T-helper 2 cell treated with Interferon-gamma antibody and Interleukin-4, amounts not matched to agents 100 ng/mL and 5 ng/mL, for 36 hours (primary cell): ENCODE results near the gene MAEA. TPM values are rescaled to one million over a fixed set of nuclear protein-coding genes. Genes with fewer than 3 reads are reported as not detected.
"Not testable (repeated sequence)": the region's sequence is repeated elsewhere in the genome, so short reads cannot be mapped to it uniquely, and the experiment has no call there.

Source experiments
- intact Hi-C: fragments of 100-400 bp; cut with micrococcal nuclease; formaldehyde crosslinking; loops from one replicate; pipeline ENCODE4 v1.15.1; 2023
- total RNA-seq: library from RNA; stranded (reverse); gene quantifications from 2 replicates; pipeline ENCODE4 v1.2.3, GENCODE V29; 2022

MAEA gene
- total RNA-seq, 1 donor from 2014 or later = 62.9 TPM

DNA sequence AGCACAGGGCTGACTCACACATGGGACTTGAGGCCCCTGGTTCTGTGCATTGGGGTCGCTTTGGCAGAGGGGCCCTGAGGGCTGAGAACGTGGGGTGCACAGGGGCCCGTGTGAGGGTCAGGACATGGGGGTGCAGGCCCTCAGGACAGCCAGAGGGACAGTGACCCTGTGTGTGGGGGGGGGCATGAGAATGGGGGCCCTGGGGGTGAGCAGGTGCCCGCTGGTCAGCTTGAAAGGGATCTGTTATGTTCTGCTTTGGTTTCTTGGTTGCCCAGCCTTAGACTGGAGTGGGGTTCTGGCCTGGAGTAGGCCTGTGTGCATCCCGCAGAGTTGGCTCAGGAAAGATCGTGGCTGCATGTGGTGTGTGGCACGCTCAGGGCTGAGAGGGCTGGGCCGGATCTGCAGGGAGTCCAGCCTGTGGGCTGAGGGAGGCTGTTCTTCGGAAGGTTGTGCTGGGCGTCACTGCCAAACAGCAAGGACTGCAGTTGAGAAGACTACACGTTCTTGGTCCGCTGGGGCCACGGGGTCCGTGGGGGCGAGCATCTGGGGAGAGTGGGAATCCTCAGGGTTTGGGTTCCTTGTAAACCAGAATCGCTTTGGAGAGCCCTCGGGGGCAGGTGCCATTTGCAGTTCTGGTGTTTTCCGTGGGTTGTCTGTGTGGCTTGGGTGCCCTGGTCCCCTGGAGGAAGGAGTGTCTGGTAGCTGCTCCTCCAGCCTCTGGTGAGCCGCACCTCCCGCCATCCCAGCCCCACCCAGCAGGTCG, 42.1 kb downstream of the MAEA start:
- intact Hi-C loops = loop anchor here (2.0 to 5.0 kb wide), 2 partner anchors 15 to 84 kb away; partner anchors contain the start of genes CTBP1 and UVSSA

DNA sequence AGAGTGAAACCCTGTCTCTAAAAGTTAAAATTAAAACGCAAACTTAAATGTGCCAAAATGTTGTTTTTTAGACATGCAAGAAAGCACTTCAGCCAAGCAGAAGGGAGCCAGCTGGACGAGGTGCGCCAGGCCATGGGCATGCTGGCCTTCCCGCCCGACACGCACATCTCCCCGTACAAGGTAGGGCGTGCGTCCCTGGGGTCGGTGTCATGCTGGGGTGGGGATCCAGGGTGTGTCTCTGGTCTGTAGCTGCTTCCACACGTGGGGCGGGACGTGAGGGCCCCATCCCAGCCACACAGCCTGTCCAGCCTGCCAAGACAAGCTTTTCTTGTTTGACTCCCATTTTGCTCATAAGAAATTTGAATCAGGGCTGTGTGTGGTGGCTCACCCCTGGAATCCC, 43.0 kb downstream of the MAEA start:
- intact Hi-C loops = loop anchor here (5.0 kb wide), 1 partner anchor 85 kb away; the partner anchor contains the start of gene CTBP1

DNA sequence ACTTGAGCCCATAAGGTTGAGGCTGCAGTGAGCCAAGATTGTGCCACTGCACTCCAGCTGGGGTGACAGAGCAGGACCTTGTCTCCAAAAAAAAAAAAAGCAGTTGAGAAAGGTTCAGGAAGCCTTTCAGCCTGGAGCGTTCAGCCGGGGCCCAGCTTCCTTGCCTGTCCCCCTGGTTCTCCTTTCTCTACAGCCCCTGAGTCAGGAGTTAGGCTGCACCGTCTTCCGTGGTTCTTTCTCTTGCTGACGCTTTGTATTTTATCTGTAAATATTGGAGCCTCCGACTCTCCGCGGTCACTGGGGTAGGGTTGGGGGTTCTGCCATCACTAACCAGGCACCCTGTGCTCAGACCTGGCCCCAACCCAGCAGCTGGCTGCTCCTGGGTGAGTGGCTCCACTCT, 43.6 kb downstream of the MAEA start:
- intact Hi-C loops = loop anchor here (5.0 kb wide), 1 partner anchor 86 kb away; the partner anchor contains the start of gene CTBP1

DNA sequence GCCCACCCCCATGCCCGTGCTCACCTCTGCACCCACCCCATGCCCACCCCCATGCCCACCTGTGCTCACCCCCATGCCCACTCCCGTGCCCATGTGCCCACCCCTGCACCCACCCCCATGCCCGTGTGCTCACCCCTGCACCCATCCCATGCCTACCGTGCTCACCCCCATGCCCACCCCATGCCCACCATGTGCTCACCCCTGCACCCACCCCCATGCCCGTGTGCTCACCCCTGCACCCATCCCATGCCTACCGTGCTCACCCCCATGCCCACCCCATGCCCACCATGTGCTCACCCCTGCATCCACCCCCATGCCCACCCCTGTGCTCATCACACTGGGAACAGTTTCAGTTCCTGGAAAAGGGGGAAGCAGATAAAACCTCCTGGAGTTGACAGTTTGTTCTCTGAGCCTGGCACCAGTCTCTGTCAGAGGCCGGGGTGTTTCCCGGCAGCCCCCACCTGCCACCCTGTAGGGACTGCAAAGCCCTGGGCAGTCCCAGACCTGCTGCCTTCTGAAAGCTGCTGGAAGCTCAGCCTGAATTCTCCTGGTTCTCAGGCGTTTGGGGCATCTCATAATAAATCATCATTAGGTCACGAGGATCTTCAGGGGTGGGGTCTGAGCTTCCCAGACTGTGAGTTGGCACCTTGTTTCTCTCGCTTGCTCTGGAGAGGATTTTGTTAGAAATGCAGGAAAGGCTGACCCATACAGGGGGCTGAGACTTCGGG, 44.3 kb downstream of the MAEA start:
- intact Hi-C loops = loop anchor here (5.0 kb wide), 1 partner anchor 87 kb away; the partner anchor contains the start of gene CTBP1

DNA sequence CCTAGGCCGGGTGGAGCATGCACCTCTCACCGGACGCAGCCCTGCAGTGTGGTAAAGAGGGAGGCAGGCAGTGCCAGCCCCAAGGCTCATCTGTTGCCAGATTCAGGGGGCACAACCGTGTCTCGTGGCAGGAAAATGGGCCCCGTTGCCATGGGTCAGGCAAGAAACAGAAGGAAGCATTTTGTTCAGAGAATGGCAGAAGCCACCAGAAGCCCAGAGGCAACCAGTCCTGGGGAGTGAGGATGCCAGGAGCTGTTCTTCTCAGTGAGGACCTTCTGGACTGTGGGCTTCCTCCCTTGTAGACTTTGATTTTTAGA, 44.8 kb downstream of the MAEA start:
- intact Hi-C loops = loop anchor here (5.0 kb wide), 1 partner anchor 87 kb away; the partner anchor contains the start of gene CTBP1

DNA sequence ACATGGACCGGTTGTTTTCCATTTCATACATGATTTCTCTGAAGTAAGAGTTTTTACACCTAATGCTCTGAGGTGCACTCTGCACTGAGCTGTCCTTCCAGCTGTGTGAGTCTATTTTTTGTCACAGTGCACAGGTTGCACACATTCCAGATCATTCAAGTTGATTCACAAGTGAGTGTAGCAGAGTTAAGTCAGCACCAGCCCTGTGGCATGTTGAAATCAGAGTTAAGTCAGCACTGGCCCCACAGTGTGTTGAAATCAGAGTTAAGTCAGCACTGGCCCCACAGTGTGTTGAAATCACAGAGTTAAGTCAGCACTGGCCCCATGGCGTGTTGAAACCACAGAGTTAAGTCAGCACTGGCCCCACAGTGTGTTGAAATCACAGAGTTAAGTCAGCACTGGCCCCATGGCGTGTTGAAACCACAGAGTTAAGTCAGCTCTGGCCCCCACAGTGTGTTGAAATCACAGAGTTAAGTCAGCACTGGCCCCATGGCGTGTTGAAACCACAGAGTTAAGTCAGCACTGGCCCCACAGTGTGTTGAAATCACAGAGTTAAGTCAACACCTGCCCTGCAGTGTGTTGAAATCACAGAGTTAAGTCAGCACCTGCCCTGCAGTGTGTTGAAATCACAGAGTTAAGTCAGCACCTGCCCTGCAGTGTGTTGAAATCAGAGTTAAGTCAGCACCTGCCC, 45.6 kb downstream of the MAEA start:
- intact Hi-C loops = not testable (repeated sequence)

DNA sequence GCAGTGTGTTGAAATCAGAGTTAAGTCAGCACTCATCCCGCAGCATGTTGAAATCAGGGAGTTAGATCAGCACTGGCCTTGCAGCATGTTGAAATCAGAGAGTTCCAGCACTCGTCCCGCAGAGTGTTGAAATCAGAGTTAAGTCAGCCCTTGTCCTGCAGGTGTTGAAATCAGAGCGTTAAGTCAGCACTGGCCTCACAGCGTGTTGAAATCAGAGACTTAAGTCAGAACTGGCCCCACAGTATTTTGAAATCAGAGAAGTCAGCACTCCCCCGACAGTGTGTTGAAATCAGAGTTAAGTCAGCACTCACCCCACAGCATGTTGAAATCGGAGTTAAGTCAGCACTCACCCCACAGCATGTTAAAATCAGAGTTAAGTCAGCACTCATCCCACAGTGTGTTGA, 46.4 kb downstream of the MAEA start:
- intact Hi-C loops = no loop called here

DNA sequence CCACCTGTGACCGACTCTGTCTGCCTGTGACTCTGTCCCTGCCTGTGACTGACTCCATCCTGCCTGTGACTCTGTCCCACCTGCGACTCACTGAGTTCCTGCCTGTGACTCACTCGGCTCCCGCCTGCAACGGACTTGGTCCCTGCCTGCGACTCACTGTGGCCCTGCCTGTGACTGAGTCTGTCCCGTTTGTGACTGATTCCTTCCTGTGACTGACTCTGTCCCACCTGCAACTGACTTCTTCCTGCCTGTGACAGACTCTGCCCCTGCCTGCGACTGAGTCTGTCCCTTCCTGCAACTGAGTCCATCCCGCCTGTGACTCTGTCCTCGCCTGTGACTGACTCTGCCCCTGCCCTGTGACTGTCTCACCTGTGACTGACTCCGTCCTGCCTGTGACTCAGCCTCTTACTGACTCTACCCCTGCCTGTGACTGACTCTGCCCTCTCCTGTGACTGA, 47.7 kb downstream of the MAEA start:
- intact Hi-C loops = no loop called here

DNA sequence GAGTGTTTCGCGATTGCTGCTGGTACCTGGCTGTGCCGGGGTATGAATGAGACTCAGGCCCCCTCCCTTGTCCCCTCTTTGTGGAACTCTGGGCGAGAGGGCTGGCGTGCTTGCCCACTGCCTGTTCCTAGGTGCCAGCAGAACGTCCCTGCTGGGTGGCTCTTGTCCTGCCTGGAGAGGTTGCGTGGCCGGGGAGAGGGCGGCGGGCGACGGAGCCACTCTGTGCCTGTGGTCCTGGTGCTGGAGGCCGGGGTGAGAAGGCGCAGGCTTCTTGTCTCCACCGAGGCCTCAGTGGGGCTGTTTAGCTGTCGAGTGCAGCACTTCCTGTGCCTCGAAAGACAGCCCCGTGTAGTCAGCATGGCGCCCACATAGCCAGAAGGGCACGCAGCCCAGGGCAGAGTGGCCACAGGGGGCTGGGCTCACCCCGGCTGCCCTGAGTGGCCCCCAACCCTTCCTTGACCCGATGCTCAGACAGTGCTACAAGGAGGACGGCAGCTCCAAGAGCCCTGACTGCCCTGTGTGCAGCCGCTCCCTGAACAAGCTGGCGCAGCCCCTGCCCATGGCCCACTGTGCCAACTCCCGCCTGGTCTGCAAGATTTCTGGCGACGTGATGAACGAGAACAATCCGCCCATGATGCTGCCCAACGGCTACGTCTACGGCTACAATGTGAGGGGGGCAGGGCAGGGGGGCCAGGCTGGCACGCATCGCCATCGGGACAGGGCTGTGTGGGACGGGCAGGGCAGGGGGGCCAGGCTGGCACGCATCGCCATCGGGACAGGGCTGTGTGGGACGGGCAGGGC, 48.5 kb downstream of the MAEA start:
- intact Hi-C loops = no loop called here

DNA sequence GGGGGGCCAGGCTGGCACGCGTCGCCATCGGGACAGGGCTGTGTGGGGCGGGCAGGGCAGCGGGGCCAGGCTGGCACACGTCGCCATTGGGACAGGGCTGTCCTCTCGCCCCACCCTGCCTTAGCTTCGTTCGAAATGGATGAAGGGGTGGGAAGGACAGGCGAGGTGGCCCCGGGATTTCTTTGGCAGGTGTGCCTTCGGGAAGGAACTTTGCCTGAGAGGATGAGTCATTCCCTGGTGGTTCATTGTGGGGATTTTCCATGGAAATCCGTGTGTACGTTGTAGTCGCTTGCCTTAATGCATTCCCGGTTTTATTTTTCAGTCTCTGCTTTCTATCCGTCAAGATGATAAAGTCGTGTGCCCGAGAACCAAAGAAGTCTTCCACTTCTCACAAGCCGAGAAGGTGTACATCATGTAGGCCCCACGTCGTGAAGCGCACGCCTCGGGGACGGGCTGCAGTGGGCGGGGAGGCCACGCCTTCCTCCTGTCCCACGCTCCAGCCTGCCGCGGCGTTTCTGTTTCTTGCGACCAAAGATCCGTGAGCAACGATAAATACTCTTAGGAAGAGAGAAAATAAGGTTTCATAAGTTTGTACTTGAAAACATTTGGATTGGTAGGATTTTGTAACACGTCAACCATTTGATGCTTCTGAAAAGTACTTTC, 49.2 kb downstream of the MAEA start:
- intact Hi-C loops = no loop called here

DNA sequence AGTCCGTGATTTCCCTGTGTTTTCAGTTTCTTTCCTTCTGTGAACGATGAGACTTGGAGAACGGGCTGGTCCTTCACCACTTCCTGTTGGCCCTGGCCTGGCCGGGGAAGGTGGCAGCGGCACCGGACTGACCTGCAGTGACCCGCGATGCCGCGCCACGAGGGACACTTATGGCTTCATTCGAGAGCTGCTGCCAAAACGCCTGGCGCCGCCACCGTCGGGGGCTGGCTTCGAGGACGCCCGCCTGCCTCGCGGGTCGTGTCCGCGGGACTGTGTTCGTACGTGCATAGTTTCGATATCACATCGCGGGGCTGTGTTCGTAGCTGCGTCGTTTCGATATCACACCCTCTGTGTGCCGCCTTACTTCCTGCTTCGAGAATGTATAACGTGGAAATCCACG, 49.8 kb downstream of the MAEA start:
- intact Hi-C loops = no loop called here

DNA sequence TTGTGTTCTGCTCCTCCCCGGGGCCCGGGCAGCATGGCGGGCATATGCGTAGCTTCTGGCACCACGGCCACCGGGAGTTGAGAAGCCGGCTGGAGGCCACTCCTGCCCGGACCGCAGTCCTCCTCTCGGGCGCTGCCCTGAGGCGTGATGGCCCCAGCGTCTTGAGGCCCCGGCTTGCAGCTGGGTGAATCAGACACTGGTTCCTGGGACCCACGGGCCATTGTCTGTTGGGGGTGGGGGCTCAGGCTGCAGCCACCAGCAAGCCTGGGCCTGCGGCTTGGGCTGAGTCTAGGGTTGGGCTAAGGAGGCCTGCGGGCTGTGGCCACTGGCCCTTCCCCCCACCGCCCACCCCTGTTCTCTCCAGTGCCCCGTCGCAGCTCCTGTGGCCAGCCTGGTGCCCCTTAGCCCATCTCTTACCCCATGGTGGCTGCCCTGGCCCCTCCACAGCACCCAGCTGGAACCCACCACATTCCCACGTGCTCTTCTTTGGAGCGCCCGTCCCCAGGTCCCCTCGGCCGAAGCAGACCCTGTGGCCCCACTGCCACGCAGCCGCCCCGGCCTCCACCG, 50.6 kb downstream of the MAEA start:
- intact Hi-C loops = no loop called here

DNA sequence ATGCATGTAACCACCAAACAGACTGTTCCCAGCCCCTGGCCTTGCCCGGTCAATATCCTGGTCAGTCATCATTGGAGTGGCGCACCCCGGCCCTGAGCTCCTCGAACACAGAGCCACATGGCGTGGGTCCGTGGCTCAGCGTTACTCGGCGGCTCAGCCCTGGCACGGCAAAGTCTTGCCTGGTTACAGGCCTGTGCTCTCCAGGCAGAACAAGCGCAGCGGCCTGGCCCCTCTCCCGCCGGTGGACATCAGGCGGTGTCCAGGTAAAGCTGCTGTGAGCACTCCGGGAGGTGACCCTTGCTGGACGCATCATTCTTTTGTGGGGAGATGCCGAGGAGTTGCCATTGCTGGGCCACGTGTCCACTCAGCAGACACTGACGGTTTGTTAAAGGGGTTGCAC, 51.2 kb downstream of the MAEA start:
- intact Hi-C loops = no loop called here

DNA sequence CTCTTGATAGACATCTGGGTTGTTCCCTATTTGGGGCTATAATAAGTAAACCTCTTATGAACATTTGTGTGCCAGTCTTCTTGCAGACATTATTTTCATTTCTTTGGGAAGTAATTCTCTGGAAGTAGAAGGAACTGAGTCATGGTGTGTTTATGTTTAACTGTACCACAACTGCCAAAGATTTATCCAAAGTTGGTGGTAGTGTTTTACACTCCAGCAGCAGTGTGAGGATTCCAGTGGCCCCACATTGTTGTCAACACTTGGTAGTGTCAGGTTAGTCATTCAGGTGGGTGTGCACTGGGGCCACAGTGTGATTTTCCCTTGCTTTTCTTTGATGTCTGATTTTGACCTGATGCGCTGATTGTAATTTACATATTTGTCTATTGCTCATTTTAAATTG, 52.3 kb downstream of the MAEA start:
- intact Hi-C loops = no loop called here

DNA sequence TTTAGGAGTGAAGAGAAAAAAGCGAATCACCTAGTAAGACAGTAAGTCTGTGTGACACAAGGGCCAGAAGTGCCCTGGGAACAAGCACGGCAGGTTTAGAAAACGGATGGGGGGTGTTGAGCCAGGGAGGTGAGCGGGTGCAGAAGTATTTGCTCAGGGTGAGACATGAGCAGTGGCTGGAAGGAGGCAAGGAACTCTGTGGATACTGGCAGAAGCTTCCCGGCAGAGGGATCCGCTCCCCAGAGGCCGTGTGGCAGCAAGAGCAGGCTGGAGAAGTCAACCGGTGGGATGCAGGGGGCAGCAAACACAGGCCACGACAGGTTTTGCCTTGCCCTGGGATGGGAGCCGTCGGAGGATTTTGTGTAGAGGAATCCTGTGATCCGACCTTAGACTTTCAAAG, 55.0 kb downstream of the MAEA start:
- intact Hi-C loops = loop anchor here (5.0 kb wide), 4 partner anchors 77 to 562 kb away; partner anchors contain the start of genes GAK, LETM1 and TMEM175

DNA sequence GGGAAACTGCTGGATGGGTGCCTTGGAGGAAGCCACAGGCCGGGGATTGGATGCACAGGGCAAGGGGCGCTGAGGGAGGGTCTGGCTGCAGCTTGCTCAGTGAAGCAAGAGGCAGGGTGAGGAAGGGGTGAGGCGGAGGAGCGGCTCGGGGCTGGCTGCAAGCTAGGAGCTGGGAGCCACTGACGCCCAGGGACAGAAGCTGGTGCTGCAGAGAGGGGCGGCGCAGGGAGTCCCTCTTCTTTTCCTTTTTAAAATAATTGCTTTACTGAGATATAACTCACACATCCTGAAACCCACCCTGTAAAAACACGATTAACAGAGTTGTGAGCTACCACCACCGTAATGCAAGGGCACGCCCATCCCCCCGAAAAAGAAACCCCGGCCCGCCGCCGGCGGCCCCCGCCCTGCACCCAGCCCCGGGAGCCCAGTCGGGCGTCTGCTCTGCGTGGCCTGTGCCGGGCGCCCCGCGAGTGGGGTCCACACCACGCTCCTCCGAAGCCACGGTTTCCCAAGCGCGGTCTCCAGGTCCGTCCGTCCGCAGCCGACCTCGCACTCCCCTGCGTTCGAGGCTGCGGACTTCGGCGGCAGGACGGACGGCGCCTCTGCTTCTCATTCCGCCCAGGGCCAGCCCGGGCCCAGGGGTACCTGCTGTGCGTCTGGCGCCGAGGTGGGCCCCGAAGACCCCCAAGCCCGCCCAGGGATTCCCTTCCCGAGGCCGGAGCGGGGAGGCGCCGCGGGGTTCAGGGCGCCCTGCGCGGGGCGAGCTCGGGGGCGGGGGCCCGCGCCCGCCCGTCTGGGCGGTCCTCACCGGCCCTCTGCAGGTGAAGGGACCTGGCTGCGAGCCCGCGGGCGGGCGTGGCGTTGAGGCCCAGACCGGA, 56.5 kb downstream of the MAEA start:
- intact Hi-C loops = loop anchor here (1.0 to 5.0 kb wide), 13 partner anchors 15 to 671 kb away; partner anchors contain the start of genes ATP5ME, CTBP1, FGFRL1 and GAK

DNA sequence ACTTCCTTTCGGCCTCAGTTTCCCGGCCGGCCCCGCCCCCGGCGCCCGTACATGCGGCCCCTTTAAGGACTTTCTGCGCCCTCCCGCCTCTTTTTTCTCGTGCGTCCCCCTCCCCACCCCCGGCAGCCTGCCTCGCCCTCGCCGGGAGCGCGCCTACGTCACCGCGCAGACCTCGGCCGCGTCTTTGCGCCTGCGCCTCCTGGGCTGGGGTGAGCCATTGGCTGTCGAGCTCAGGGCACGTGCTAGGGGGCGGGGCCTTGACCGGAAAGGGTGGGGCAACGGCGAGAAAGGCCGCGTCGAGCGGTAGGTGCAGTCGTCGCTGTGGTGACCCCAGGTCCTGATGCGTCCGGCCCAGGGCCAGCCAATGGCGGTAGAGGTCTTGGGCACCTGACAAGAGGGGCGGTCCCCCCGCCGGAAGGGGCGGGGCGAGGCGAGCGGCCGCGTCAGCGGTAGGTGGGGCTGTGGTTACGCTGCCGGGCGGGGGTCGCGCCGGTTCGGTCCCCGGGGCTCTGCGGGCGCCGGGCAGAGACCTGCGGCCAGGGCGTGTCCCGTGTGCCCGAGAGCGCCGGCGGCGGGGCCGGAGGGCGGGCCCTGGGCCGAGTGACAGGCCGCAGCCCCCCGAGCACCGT, 57.2 kb downstream of the MAEA start, which contains the start of gene UVSSA:
Gene UVSSA (plus strand): TSS at position 428 of the 629 bp plus-strand sequence. CDS start 884 bp downstream, outside the sequence.
- intact Hi-C loops = loop anchor here (1.0 to 5.0 kb wide), 13 partner anchors 16 to 672 kb away; partner anchors contain the start of genes ATP5ME, CTBP1, FGFRL1 and GAK

DNA sequence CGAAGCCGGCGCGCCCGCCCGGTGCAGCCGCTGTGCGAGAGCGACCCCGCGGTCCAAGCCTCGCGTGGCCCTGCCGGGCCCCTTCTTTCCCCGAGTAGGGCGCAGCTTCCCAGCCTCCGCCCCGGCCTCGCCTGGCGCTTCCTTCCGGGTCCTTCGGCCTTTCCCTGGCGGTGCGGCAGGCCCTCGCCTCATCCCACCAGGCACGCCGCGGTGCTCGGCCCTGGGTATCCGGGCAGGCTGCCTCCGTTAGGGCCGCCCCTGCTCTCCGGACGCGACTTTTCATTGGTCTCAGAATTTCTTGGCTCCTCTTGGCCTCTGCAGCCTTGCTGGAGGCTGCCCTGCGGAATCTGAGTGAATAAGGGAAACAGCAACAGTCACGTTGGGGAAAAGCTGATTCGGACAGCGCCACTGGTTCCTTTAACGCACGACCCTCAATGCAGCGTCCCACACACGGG, 57.7 kb downstream of the MAEA start:
- intact Hi-C loops = loop anchor here (2.0 to 5.0 kb wide), 10 partner anchors 17 to 673 kb away; partner anchors contain the start of genes ATP5ME, FGFRL1, GAK and LETM1
